SJCRH30 (cell line): ENCODE data around the gene CFB. TPM values are rescaled to one million over a fixed set of nuclear protein-coding genes. Genes with fewer than 3 reads are reported as not detected.

ENCODE experiments used
- DNase-seq, 2 experiments: peaks; one replicate each; pipeline ENCODE4 v3.0.0-alpha.2; 2015 to 2020
- H3K27ac ChIP-seq: fragments of 250-450 bp; sonication (Bioruptor Pico); 2 replicates; pipeline ENCODE4 v1.5.1; 2020; ENCODE audit warnings: mild to moderate bottlenecking, moderate library complexity
- H3K27me3 ChIP-seq: fragments of 250-450 bp; sonication (Bioruptor Pico); 2 replicates; pipeline ENCODE4 v1.5.1; 2020; ENCODE audit warnings: mild to moderate bottlenecking, moderate library complexity
- H3K36me3 ChIP-seq: fragments of 250-450 bp; sonication (Bioruptor Pico); 2 replicates; pipeline ENCODE4 v1.5.1; 2020; ENCODE audit warnings: mild to moderate bottlenecking, moderate library complexity
- H3K4me1 ChIP-seq: fragments of 250-450 bp; sonication (Bioruptor Pico); 2 replicates; pipeline ENCODE4 v1.5.1; 2020; ENCODE audit warnings: mild to moderate bottlenecking, moderate library complexity
- H3K4me3 ChIP-seq: fragments of 250-450 bp; sonication (Bioruptor Pico); 2 replicates; pipeline ENCODE4 v1.5.1; 2020; ENCODE audit warnings: mild to moderate bottlenecking, moderate library complexity
- H3K9me3 ChIP-seq: fragments of 250-450 bp; sonication (Bioruptor Pico); replicated peaks from 2 replicates; pipeline ENCODE4 v1.5.1; 2020; ENCODE audit warnings: mild to moderate bottlenecking, moderate library complexity
- total RNA-seq: library from RNA; depleted of rRNA; stranded (reverse); fragments of >200 nt; shearing (Covaris generic); gene quantifications from 2 replicates; pipeline ENCODE4 v1.2.3, GENCODE V29; 2014; rRNA removed

Gene CFB
- total RNA-seq: not detected in 2 replicates

DNA sequence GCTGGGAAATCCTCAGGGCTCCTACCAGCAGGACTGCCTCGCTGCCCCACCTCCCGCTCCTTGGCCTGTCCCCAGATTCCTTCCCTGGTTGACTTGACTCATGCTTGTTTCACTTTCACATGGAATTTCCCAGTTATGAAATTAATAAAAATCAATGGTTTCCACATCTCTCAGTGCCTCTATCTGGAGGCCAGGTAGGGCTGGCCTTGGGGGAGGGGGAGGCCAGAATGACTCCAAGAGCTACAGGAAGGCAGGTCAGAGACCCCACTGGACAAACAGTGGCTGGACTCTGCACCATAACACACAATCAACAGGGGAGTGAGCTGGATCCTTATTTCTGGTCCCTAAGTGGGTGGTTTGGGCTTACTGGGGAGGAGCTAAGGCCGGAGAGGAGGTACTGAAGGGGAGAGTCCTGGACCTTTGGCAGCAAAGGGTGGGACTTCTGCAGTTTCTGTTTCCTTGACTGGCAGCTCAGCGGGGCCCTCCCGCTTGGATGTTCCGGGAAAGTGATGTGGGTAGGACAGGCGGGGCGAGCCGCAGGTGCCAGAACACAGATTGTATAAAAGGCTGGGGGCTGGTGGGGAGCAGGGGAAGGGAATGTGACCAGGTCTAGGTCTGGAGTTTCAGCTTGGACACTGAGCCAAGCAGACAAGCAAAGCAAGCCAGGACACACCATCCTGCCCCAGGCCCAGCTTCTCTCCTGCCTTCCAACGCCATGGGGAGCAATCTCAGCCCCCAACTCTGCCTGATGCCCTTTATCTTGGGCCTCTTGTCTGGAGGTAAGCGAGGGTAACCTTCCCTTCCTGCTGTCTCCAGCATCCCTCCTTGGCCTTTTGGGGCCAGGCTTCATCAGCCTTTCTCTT lies at the start of gene CFB:
Gene CFB (plus strand): TSS at position 589 of the 863 bp plus-strand sequence. CDS start 127 bp downstream, at position 716.
- Histone ChIP-seq H3K36me3 (no peaks in the 10 kb centered on the region; the same call in 1 of the 2 replicates), H3K4me3 (no peak within 1 kb of the TSS), H3K9me3 (no peaks in the 10 kb centered on the region), H3K4me1 (peaks cover 5% of the 10 kb centered on the region; the same call in 1 of the 2 replicates), H3K27me3 (peaks cover 11% of the 10 kb centered on the region; the same call in 1 of the 2 replicates), H3K27ac (no peak within 1 kb of the TSS)
- no peak for DNase-seq

DNA sequence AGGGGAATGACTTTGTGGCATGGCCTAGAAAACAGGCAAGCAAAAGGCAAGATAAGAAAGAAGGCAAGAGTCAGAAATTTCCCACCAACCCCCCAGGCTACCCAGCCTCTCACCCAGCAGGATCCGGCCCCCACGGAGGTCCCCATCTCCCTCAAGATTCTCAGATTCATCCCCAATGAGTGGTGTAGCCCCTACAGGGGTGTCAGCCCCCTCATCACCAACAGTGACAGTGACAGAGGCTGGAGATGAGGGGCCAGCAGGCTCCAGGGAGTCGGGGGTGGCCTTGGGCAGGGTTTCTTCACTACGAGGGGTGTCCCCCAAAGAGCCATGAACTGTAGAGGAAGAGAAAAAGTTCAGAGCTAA lies 49.4 kb upstream of the CFB start:
- DNase-seq: no peak
- no peak overlapping the region for H3K27ac ChIP-seq

DNA sequence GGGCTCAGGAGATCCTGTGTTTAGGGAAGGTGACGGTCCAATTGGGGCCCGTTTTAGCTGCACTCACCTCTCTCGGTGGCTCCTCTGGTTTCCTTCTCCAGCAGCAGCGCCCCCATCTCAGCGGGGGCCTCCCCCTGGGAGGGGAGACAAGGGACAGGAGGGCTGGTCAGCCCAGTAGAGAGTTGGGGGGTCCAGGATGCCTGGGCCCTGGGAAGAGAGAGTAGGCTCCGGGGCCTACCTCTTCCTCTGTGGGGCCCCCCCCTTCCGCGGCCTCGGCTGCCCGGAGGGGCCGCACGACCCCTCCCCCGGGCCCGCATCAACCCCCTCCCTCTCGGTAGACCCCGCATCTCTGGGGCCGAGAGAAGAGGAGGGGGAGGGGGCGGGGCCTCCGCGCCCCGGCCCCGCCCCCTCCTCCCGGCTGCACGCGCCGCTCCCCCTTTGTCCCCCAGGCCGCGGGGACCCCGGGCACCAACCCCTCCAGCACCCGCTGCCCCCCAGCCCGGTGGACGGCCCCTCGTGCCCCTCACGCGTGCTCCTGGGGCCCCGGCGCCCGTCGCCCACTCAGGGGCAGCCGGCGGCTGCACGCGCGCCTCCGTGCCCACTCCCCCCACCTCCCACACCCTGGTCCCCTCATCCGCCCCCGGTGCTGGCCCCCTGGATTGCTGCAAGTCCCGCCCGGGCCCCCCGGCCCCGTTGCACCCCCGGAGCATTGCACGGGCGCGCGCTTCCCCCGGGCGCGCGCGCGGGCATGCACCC lies 48.9 kb upstream of the CFB start:
- DNase-seq: no peak
- Histone ChIP-seq H3K27me3 (no peaks in the 10 kb centered on the region), H3K4me1 (no peaks in the 10 kb centered on the region), H3K27ac (no peak overlapping the region; the same call in 1 of the 2 replicates), H3K36me3 (peaks cover 31% of the 10 kb centered on the region), H3K9me3 (no peaks in the 10 kb centered on the region), H3K4me3 (peak overlapping the region; percentile 92)

More for the DNA sequence above, 49.4 kb upstream of the CFB start:
- Histone ChIP-seq H3K27me3 (no peaks in the 10 kb centered on the region), H3K36me3 (peaks cover 31% of the 10 kb centered on the region), H3K9me3 (no peaks in the 10 kb centered on the region), H3K4me1 (no peaks in the 10 kb centered on the region), H3K4me3 (peak overlapping the region; percentile 92)

DNA sequence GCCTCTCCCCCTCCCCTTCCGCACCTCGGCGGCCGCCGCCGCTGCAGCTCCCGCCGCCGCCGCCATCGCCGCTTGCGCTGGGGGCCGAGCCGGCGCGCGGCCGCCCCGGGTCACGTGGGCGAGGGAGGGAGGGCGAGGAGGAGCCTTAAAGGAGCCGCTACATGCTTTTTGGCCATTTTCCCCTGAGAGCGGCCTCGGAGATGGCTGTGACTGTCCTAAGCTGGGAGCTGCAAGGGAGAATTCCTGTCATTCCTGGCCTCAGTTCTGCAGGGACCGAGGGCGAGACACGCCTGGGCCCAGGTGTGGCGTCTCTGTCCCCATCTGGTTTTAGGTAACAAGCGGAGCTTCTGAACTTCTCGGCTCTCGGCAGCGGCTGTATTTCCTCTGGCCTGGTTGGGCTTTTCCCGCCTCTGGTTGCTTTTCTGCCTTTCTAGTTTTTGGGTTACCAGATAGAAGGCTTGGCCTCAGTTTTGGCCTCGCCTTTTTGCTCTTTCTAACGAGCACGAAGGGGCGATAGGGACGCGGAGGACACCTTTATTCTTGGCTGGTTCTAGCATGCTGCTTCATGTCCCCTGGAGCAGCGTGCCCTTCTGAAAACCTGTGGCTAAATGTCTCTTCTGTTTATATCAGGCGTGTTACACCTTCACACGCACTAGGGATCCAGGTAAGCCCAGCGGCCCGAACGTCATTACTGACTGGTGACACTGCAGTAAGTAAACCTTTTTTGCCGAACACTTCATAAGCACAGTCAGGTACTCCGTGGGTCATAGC lies 48.1 kb upstream of the CFB start, which contains the start of gene EHMT2:
Gene EHMT2 (minus strand): TSS at position 87 of the 771 bp plus-strand sequence. CDS start 21 bp downstream, at position 66.
- Histone ChIP-seq H3K27me3 (no peaks in the 10 kb centered on the region), H3K36me3 (peaks cover 28% of the 10 kb centered on the region), H3K9me3 (no peaks in the 10 kb centered on the region), H3K27ac (peak within 1 kb of the TSS; percentile 32), H3K4me3 (peak within 1 kb of the TSS; percentile 92), H3K4me1 (no peaks in the 10 kb centered on the region)
- DNase-seq: peak; percentile 79 to 83

DNA sequence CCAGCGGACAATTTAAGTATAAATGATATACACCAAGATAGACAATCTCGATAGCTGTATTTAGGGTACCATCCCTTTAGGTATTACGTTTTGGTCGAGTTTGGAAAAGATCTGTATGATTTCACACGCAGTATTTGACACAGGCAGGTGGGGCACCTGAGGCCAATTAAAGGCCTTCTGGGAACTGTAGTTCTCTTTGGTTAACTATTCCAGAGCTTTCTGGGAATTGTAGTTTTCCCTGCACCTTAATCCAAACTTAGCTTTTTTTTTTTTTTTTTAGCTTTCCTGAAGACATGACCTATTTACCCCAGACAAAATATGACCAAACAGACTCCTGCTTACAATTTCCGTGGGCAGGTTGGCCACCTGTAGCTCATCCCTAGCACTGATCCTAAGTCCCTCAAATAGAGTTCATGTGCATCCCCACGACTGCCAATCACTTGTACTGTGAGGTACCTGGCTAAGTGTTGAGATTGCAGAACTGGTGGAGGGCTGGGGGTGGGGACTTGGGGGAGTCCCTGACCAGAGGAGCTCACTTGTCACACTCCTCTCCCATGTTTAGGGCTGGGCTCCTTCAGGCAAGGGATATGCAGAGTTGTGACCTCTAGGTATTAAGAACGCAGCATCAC lies 47.4 kb upstream of the CFB start:
- DNase-seq: peak in 1 of 2 experiments; percentile 50
- Histone ChIP-seq H3K27ac (peak overlapping the region; percentile 32), H3K9me3 (no peaks in the 10 kb centered on the region), H3K4me1 (no peaks in the 10 kb centered on the region), H3K27me3 (no peaks in the 10 kb centered on the region), H3K4me3 (peak overlapping the region; percentile 92), H3K36me3 (peaks cover 22% of the 10 kb centered on the region)

DNA sequence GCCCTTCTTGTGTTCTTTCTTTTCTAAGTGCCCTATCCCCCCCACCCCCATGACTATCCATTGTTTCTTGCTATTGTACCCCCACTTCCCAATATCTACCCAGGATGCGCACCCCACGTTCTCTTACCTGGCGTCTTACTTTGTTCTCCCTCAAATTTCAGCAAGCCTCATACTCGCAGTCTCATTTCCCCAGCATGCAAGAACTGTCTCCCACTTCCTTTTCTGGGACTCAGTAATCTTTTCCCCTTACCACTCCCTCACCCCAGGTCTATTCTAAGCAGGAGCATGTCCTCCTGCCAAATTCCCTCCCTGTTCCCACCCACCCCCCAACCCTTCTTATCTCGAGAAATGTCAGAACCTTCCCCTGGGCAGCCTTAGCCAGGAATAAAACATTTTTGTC lies 46.7 kb upstream of the CFB start:
- Histone ChIP-seq H3K36me3 (peaks cover 19% of the 10 kb centered on the region), H3K9me3 (no peaks in the 10 kb centered on the region), H3K27me3 (no peaks in the 10 kb centered on the region), H3K4me3 (no peak overlapping the region), H3K4me1 (no peaks in the 10 kb centered on the region), H3K27ac (no peak overlapping the region)
- no peak for DNase-seq

DNA sequence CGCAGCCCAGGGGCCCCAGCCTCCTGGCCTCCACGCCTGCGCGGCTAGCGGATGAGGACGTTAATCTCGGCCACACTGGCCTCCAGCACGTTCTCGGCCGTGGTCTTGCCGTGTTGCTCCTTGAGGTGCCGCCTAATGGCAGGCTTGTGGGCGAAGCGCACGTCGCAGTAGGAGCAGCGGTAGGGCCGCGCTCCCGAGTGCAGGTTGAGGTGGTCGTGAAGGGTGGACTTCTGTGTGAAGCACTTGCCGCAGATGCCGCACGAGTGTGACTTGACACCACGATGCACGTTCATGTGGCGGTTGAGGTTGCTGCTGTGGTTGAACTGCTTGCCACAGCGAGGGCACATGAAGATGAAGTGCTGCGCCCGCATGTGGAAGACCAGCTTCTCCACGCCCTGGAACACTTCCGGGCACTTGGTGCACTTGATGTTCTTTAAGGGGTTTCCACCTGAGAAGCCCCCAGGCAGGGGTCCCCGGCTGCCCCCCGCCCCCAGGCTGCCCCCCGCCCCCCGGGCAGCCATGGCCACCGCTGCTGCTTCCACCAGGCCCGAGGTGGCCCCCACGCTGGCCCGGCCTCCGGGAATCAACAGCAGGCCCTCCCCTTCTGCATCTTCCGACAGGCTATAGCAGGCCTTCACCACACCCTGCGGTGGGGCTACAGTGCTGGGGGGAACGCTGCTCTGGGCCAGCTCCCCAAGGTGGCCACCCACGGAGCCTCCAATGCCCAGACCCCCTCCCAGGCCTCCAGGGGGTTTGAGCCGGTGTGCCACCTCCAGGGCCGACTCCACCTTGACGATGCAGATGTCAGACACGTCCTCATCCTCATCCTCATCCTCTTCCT lies 45.8 kb upstream of the CFB start:
- Histone ChIP-seq H3K4me1 (no peaks in the 10 kb centered on the region), H3K4me3 (no peak overlapping the region), H3K9me3 (no peaks in the 10 kb centered on the region), H3K27ac (no peak overlapping the region), H3K36me3 (peaks cover 11% of the 10 kb centered on the region), H3K27me3 (no peaks in the 10 kb centered on the region)
- DNase-seq: no peak

DNA sequence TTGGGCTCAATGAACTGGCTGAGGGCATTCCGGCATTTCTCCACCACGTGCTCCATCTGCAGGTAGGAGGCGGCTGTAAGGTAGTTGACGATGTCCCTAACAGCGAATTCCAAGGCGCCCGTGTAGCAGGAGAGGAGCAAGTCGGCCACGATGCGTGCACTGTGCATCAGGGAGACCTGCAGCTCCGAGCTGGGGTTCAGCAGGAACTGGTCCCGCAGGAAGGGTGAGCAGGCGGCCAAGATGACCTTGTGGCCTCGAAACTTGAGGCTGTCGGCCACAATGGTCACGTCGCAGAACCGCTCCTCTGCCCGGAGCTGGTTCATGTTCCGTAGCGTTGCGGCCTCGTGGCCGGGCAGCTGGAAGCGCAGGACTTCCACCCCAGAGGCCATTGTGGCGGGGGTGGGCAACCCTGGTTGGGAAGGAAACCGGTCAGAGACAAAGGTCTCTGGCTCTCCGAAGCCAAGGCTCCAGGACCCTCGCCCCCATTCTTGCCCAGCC lies 44.9 kb upstream of the CFB start:
- H3K4me1 ChIP-seq: no peaks in the 10 kb centered on the region
- H3K36me3 ChIP-seq: peaks cover 3% of the 10 kb centered on the region
- no peak overlapping the region for H3K27ac ChIP-seq
- DNase-seq: no peak
- peak overlapping the region; percentile 58 for H3K4me3 ChIP-seq
- no peaks in the 10 kb centered on the region for H3K27me3 ChIP-seq
- no peaks in the 10 kb centered on the region for H3K9me3 ChIP-seq

DNA sequence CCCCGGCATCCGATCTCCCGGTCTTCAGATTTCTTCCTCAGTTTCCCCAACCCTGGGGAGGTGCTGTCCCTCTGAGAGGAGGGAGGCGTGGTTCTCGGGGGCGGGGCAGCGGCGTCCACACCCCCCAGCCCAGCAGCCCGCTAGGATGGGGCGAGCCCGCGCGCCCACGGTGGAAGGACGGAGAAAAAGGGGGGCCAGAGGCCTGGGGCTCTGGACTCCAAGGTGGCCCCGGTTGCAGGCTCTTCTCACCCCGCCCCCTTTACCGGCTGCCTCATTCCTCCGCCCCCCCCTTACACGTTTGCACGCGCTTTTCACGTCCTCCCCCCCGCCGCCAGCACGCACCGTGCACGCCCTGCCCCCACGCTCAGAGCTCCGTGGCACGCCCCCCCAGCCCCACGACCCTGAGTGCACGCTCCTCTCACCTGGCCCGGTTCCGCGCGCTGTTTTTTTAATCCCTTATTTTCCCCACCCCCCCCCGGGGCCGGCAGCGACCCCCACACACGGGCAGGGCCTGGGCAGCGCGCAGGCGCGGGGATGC lies 44.4 kb upstream of the CFB start:
- Histone ChIP-seq H3K36me3 (no peaks in the 10 kb centered on the region), H3K27ac (no peak overlapping the region), H3K9me3 (no peaks in the 10 kb centered on the region), H3K4me1 (no peaks in the 10 kb centered on the region), H3K4me3 (peak overlapping the region; percentile 58), H3K27me3 (no peaks in the 10 kb centered on the region)
- peak; percentile 54 to 55 for DNase-seq

DNA sequence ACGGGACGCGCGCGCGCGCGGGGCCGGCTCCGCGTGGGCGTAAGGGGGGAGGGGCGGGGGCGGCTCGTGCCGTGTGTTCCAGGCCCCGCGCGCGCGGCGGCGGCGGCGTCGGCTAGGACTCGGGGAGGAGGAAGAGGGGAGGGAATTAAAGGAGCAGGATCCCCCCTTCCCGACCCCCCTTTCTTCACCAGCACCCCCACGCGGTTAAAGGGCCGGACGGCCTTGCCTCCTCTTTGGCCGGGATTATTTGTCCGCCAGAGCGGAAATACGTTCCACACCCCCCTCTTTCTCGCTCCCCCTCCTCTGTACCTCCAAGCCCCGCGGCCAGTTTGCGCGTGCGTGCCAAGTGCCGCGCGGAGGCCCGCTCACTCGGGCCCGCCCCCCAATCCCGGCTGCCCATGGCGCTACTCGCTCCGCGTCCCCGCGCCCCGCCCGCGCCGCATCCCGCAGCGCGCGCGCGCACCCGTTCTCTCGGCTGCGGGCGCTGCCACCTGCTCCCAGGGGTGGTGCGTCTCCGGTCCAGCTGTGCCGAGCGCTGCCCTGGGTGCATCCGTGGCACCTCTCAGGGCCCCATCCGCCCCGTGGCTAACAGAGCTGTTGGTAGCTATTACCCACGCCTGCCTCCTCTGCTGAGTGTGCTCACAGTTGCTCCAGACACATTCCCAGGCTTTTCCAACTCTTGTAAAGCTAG lies 43.8 kb upstream of the CFB start, which contains the start of gene ZBTB12:
Gene ZBTB12 (minus strand): TSS at position 134 of the 691 bp plus-strand sequence. CDS start 781 bp downstream, outside the sequence.
- Histone ChIP-seq H3K27me3 (no peaks in the 10 kb centered on the region), H3K27ac (no peak within 1 kb of the TSS), H3K4me3 (peak within 1 kb of the TSS; percentile 58), H3K36me3 (no peaks in the 10 kb centered on the region), H3K9me3 (no peaks in the 10 kb centered on the region), H3K4me1 (no peaks in the 10 kb centered on the region)
- peak; percentile 93 to 94 for DNase-seq

DNA sequence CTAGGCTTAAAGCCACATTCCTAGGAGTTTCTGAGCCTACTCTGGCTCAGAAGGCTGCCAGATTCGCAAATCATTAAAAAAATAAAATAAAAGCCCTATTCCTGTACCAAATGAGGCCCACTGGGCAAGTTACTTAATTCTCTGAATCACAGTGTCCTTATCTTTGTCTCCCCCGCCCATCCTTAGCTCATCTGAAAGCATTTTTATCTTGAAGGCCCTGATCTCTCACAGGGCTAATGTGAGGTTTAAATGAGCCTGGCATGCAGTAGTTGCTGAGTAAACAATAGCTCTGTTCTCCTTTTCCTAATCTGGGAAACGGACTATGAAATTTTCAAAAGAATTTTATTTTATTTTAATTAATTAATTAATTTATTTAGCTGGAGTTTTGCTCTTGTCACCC lies 41.9 kb upstream of the CFB start:
- no peak overlapping the region for H3K4me3 ChIP-seq
- no peak for DNase-seq
- H3K27me3 ChIP-seq: no peaks in the 10 kb centered on the region
- H3K4me1 ChIP-seq: no peaks in the 10 kb centered on the region
- H3K27ac ChIP-seq: no peak overlapping the region
- H3K36me3 ChIP-seq: no peaks in the 10 kb centered on the region
- H3K9me3 ChIP-seq: no peaks in the 10 kb centered on the region

DNA sequence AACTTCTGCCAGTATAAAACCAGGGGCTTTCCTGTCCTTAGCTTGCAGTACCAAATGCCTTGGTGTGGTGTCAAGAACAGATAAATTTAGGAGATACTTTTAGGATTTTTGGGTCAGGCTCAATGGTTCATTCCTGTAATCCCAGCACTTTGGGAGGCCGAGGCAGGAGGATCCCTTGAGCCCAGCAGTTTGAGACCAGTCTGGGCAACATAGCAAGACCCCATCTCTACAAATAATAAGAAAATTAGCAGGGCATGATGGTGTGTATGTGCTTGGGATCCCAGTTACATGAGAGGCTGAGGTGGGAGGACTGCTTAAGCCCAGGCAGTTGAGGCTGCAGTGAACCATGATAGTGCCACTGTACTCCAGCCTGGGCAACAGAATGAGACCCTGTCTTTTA lies 40.9 kb upstream of the CFB start:
- DNase-seq: no peak
- H3K4me3 ChIP-seq: no peak overlapping the region
- no peaks in the 10 kb centered on the region for H3K36me3 ChIP-seq
- H3K4me1 ChIP-seq: no peaks in the 10 kb centered on the region
- no peaks in the 10 kb centered on the region for H3K9me3 ChIP-seq
- H3K27me3 ChIP-seq: no peaks in the 10 kb centered on the region
- H3K27ac ChIP-seq: no peak overlapping the region
